ENCODE data around the gene CBR3.

CBR3 gene

GRCh38 chr21:36170823-36171222 lies 35.9 kb downstream of the CBR3 start:
- H3K4me3 ChIP-seq (ENCODE audit: low read depth, low read length): no peak overlapping the region
- no peak overlapping the region for H3K27ac ChIP-seq (ENCODE audit: low read depth, low read length)
- H3K4me1 ChIP-seq (ENCODE audit: control insufficient read depth, insufficient read depth, low read length): no peaks in the 10 kb centered on the region
- peaks cover 5% of the 10 kb centered on the region; the same call in 1 of the 2 replicates for H3K36me3 ChIP-seq (ENCODE audit: control insufficient read depth, insufficient read depth, low read length)
- H3K9ac ChIP-seq (ENCODE audit: low read length): no peak overlapping the region
- H3K27me3 ChIP-seq (ENCODE audit: control insufficient read depth, insufficient read depth, low read length): no peaks in the 10 kb centered on the region
- H3K9me3 ChIP-seq (ENCODE audit: control insufficient read depth, insufficient read depth, low read depth, low read length): no peaks in the 10 kb centered on the region

DNA sequence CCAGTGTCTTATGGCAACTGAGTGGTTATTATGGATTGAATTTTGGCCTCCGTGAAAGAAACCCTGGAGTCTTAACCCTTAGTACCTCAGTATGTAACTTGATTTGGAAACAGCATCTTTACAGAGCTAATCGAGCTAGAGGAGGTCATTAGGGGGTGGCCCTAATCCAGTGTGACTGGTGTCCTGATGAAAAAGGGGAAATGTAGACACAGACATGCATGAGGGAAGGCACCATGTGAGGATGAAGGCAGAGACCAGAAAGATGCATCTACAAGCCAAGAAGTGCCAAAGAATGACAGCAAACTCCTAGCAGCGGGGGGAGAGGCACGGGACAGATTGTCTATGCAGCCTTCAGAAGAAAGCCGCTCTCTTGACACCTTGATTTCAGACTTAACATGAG lies 36.5 kb downstream of the CBR3 start:
- H3K27ac ChIP-seq (ENCODE audit: low read depth, low read length): no peak overlapping the region
- H3K9ac ChIP-seq (ENCODE audit: low read length): no peak overlapping the region
- no peaks in the 10 kb centered on the region for H3K4me1 ChIP-seq (ENCODE audit: control insufficient read depth, insufficient read depth, low read length)
- H3K36me3 ChIP-seq (ENCODE audit: control insufficient read depth, insufficient read depth, low read length): peaks cover 5% of the 10 kb centered on the region; the same call in 1 of the 2 replicates
- no peaks in the 10 kb centered on the region for H3K27me3 ChIP-seq (ENCODE audit: control insufficient read depth, insufficient read depth, low read length)
- H3K4me3 ChIP-seq (ENCODE audit: low read depth, low read length): no peak overlapping the region
- H3K9me3 ChIP-seq (ENCODE audit: control insufficient read depth, insufficient read depth, low read depth, low read length): no peaks in the 10 kb centered on the region

- no peak overlapping the region for H3K9ac ChIP-seq (ENCODE audit: low read length)
- no peak overlapping the region for H3K4me3 ChIP-seq (ENCODE audit: low read depth, low read length)
- H3K4me1 ChIP-seq (ENCODE audit: control insufficient read depth, insufficient read depth, low read length): no peaks in the 10 kb centered on the region
- no peaks in the 10 kb centered on the region for H3K9me3 ChIP-seq (ENCODE audit: control insufficient read depth, insufficient read depth, low read depth, low read length)
- peaks cover 5% of the 10 kb centered on the region; the same call in 1 of the 2 replicates for H3K36me3 ChIP-seq (ENCODE audit: control insufficient read depth, insufficient read depth, low read length)
- no peaks in the 10 kb centered on the region for H3K27me3 ChIP-seq (ENCODE audit: control insufficient read depth, insufficient read depth, low read length)
- H3K27ac ChIP-seq (ENCODE audit: low read depth, low read length): no peak overlapping the region
Measured at GRCh38 chr21:36171741-36172331, 37.0 kb downstream of the CBR3 start.

DNA sequence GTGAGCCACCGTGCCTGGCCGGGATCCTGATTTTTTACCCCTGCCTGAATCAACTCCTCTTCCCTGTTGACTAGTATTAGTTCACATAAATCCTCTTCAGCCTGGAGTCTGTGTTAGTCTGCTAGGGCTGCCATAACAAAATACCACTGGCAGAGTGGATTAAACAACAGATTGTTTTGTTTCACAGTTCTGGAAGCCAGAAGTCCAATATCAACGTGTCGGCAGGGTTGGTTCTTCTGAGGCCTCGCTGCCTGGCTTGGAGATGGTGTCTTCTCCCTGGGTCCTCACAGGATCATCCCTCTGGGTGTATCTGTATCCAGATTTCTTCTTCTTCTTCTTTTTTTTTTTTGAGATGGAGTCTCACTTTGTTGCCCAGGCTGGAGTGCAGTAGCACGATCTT lies 39.9 kb downstream of the CBR3 start:
- no peaks in the 10 kb centered on the region for H3K4me1 ChIP-seq (ENCODE audit: control insufficient read depth, insufficient read depth, low read length)
- no peaks in the 10 kb centered on the region for H3K36me3 ChIP-seq (ENCODE audit: control insufficient read depth, insufficient read depth, low read length)
- no peak overlapping the region for H3K4me3 ChIP-seq (ENCODE audit: low read depth, low read length)

DNA sequence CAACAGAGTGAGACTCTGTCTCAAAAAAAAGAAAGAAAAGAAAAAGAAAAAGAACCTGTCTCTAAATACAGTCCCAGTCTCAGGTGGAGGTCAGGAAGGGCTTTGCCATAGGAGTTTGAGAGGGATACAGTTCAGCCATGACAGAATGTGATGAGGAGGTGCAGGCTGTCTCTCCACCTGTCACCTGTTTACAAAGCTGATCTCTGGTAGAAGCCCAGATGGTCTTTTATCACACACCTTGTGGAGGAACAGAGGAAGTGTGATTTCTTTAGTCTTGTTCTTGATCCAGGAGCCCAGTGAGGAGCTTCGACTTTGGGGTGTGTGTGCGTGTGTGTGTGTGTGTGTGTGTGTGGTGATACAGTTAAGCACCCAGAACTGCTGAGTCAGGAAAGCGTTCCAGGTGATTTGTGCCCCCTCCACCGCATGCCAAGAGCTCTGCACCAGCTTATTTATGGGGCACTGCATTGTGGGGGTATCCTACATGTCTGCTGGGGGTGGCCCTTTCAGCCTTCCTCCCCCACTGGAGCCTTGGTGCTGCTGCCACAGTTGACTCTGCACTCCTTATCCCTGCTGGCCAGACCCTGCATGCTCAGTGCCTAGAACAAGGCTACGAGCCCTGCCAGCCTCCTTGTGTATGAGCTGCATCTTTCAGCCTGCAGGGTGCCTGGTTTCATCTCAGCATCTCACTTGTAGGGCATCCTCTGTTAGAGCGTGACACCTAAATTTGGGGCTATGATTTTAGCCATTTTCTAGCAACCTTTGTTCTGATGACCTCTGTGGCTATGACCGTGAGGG lies 41.1 kb downstream of the CBR3 start:
- no peaks in the 10 kb centered on the region for H3K36me3 ChIP-seq (ENCODE audit: control insufficient read depth, insufficient read depth, low read length)
- H3K4me3 ChIP-seq (ENCODE audit: low read depth, low read length): no peak overlapping the region
- no peaks in the 10 kb centered on the region for H3K4me1 ChIP-seq (ENCODE audit: control insufficient read depth, insufficient read depth, low read length)
- H3K27me3 ChIP-seq (ENCODE audit: control insufficient read depth, insufficient read depth, low read length): no peaks in the 10 kb centered on the region
- H3K27ac ChIP-seq (ENCODE audit: low read depth, low read length): no peak overlapping the region
- H3K9me3 ChIP-seq (ENCODE audit: control insufficient read depth, insufficient read depth, low read depth, low read length): 0 out of 2 replicates have a peak, but pooled peaks cover 2% of the 10 kb centered on the region
- H3K9ac ChIP-seq (ENCODE audit: low read length): no peak overlapping the region

More for the DNA sequence above, 39.9 kb downstream of the CBR3 start:
- no peaks in the 10 kb centered on the region for H3K9me3 ChIP-seq (ENCODE audit: control insufficient read depth, insufficient read depth, low read depth, low read length)
- H3K9ac ChIP-seq (ENCODE audit: low read length): no peak overlapping the region
- no peaks in the 10 kb centered on the region for H3K27me3 ChIP-seq (ENCODE audit: control insufficient read depth, insufficient read depth, low read length)
- H3K27ac ChIP-seq (ENCODE audit: low read depth, low read length): no peak overlapping the region

GRCh38 chr21:36178349-36178748 lies 43.5 kb downstream of the CBR3 start:
- H3K9ac ChIP-seq (ENCODE audit: low read length): no peak overlapping the region
- no peaks in the 10 kb centered on the region for H3K27me3 ChIP-seq (ENCODE audit: control insufficient read depth, insufficient read depth, low read length)
- H3K36me3 ChIP-seq (ENCODE audit: control insufficient read depth, insufficient read depth, low read length): no peaks in the 10 kb centered on the region
- 0 out of 2 replicates have a peak, but pooled peaks cover 3% of the 10 kb centered on the region for H3K9me3 ChIP-seq (ENCODE audit: control insufficient read depth, insufficient read depth, low read depth, low read length)
- no peak overlapping the region for H3K4me3 ChIP-seq (ENCODE audit: low read depth, low read length)
- no peaks in the 10 kb centered on the region for H3K4me1 ChIP-seq (ENCODE audit: control insufficient read depth, insufficient read depth, low read length)
- H3K27ac ChIP-seq (ENCODE audit: low read depth, low read length): no peak overlapping the region

DNA sequence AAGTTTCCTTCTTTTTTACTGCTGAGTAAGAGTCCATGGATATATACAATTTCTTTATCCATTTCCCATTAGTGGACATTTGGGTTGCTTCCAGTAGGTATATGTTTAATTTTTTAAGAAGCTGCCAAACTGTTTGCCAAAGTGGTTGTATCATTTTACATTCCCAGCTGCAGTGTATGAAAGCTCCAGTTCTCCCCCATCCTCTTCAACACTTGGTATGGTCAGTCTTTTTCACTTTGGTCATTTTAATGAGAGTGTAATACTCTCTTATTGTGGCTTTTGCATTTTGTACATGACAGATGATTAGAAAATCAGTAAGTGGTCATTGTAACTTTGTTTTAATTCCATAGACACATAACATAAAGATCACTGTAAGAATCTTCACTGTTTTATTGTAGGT lies 44.3 kb downstream of the CBR3 start:
- no peak overlapping the region for H3K27ac ChIP-seq (ENCODE audit: low read depth, low read length)
- H3K36me3 ChIP-seq (ENCODE audit: control insufficient read depth, insufficient read depth, low read length): no peaks in the 10 kb centered on the region
- H3K27me3 ChIP-seq (ENCODE audit: control insufficient read depth, insufficient read depth, low read length): no peaks in the 10 kb centered on the region
- H3K9me3 ChIP-seq (ENCODE audit: control insufficient read depth, insufficient read depth, low read depth, low read length): 0 out of 2 replicates have a peak, but pooled peaks cover 3% of the 10 kb centered on the region
- no peak overlapping the region for H3K4me3 ChIP-seq (ENCODE audit: low read depth, low read length)
- no peak overlapping the region for H3K9ac ChIP-seq (ENCODE audit: low read length)
- H3K4me1 ChIP-seq (ENCODE audit: control insufficient read depth, insufficient read depth, low read length): no peaks in the 10 kb centered on the region

GRCh38 chr21:36180963-36181362 lies 46.1 kb downstream of the CBR3 start:
- no peaks in the 10 kb centered on the region for H3K27me3 ChIP-seq (ENCODE audit: control insufficient read depth, insufficient read depth, low read length)
- H3K36me3 ChIP-seq (ENCODE audit: control insufficient read depth, insufficient read depth, low read length): no peaks in the 10 kb centered on the region
- H3K4me1 ChIP-seq (ENCODE audit: control insufficient read depth, insufficient read depth, low read length): no peaks in the 10 kb centered on the region
- H3K4me3 ChIP-seq (ENCODE audit: low read depth, low read length): no peak overlapping the region
- 0 out of 2 replicates have a peak, but pooled peaks cover 3% of the 10 kb centered on the region for H3K9me3 ChIP-seq (ENCODE audit: control insufficient read depth, insufficient read depth, low read depth, low read length)
- no peak overlapping the region for H3K9ac ChIP-seq (ENCODE audit: low read length)
- H3K27ac ChIP-seq (ENCODE audit: low read depth, low read length): no peak overlapping the region

- Histone ChIP-seq H3K9me3 (ENCODE audit: control insufficient read depth, insufficient read depth, low read depth, low read length) (0 out of 2 replicates have a peak, but pooled peaks cover 3% of the 10 kb centered on the region), H3K9ac (ENCODE audit: low read length) (no peak overlapping the region), H3K27me3 (ENCODE audit: control insufficient read depth, insufficient read depth, low read length) (no peaks in the 10 kb centered on the region), H3K4me1 (ENCODE audit: control insufficient read depth, insufficient read depth, low read length) (peaks cover 7% of the 10 kb centered on the region), H3K4me3 (ENCODE audit: low read depth, low read length) (no peak overlapping the region), H3K36me3 (ENCODE audit: control insufficient read depth, insufficient read depth, low read length) (no peaks in the 10 kb centered on the region), H3K27ac (ENCODE audit: low read depth, low read length) (no peak overlapping the region)
Measured at GRCh38 chr21:36183144-36183795, 48.4 kb downstream of the CBR3 start.

DNA sequence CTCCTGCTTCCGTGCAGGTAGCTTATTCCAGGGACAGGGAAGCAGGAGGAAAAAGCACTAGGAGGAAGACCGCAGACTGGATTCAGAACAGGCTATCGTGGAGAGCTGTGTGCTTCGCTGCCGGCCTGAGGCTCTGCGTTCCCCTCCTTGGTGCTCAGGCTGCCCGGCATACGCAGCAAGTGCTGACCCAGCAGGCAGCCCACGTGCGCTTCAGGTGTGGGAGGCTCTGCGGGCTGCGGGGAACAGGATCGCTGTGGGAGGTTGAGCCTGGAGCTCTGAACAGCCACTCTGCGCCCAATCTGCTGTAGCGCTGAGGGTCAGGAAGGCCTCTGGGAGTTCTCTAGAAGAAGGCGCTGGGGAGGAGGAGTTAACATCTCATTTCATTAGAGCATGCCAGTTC lies 49.7 kb downstream of the CBR3 start:
- no peak overlapping the region for H3K27ac ChIP-seq (ENCODE audit: low read depth, low read length)
- no peaks in the 10 kb centered on the region for H3K27me3 ChIP-seq (ENCODE audit: control insufficient read depth, insufficient read depth, low read length)
- H3K9ac ChIP-seq (ENCODE audit: low read length): no peak overlapping the region

DNA sequence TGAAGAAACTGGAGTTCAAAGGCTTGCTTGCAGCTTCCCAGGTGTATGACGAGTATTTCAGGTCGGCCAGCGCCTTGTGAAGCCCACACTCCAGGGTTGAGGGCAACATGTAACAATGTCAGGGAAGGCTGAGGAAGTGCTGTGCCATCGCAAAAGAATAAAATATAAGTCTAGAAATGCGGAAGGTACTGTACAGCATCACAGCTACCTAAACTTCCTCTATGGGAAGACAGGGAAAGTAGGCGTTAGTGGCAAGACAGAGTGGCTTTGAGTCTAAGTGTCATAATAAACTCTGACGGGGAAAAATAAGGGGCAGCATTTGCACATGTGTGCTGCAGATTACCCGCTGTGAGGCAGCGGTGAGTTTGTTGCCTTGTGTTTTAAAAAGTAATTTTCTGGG lies 50.6 kb downstream of the CBR3 start:
- Histone ChIP-seq H3K36me3 (ENCODE audit: control insufficient read depth, insufficient read depth, low read length) (no peaks in the 10 kb centered on the region), H3K4me3 (ENCODE audit: low read depth, low read length) (no peak overlapping the region), H3K4me1 (ENCODE audit: control insufficient read depth, insufficient read depth, low read length) (peaks cover 7% of the 10 kb centered on the region), H3K27ac (ENCODE audit: low read depth, low read length) (no peak overlapping the region), H3K9ac (ENCODE audit: low read length) (no peak overlapping the region), H3K9me3 (ENCODE audit: control insufficient read depth, insufficient read depth, low read depth, low read length) (0 out of 2 replicates have a peak, but pooled peaks cover 3% of the 10 kb centered on the region), H3K27me3 (ENCODE audit: control insufficient read depth, insufficient read depth, low read length) (no peaks in the 10 kb centered on the region)

More for the DNA sequence above, 49.7 kb downstream of the CBR3 start:
- peaks cover 7% of the 10 kb centered on the region for H3K4me1 ChIP-seq (ENCODE audit: control insufficient read depth, insufficient read depth, low read length)
- no peak overlapping the region for H3K4me3 ChIP-seq (ENCODE audit: low read depth, low read length)
- no peaks in the 10 kb centered on the region for H3K36me3 ChIP-seq (ENCODE audit: control insufficient read depth, insufficient read depth, low read length)
- 0 out of 2 replicates have a peak, but pooled peaks cover 3% of the 10 kb centered on the region for H3K9me3 ChIP-seq (ENCODE audit: control insufficient read depth, insufficient read depth, low read depth, low read length)

All from HUES6 (cell line).